Caco-2 (cell line): Measurements from ENCODE around the gene LTBP2. TPM values are rescaled to one million over a fixed set of nuclear protein-coding genes. Genes with fewer than 3 reads are reported as not detected.

ENCODE experiments used
- BruUV-seq: library from RNA; stranded (reverse); fragments of 400-500 nt; replicated peaks from 2 replicates; lab custom pipeline; 2021; lab: Mats Ljungman, UMichigan
- CTCF ChIA-PET: fragments of 300-600 bp; sonication (Branson Sonifier 250); formaldehyde crosslinking; loops from one replicate; lab custom pipeline; 2022; ENCODE audit warnings: antibody characterized with exemption; lab: Charles Lee
- POLR2A ChIA-PET: fragments of 300-600 bp; sonication (Branson Sonifier 250); formaldehyde crosslinking; loops from one replicate; lab custom pipeline; 2022; ENCODE audit warnings: antibody characterized with exemption; lab: Charles Lee
- DNase-seq, 2 experiments: peaks; one replicate each; pipeline versions ENCODE4 v3.0.0 to v3.0.0-alpha.2; 2020 to 2022
- H3K27me3 ChIP-seq: replicated peaks from 2 replicates; pipeline ENCODE4 v1.6.0; 2011; ENCODE audit warnings: low read length; ENCODE audit not compliant: control insufficient read depth, insufficient read depth
- H3K36me3 ChIP-seq: 2 replicates; pipeline ENCODE4 v1.5.1; 2011; ENCODE audit warnings: low read length; ENCODE audit not compliant: control insufficient read depth, insufficient read depth
- H3K4me1 ChIP-seq: fragments of 250-450 bp; sonication (Bioruptor Pico); 2 replicates; pipeline ENCODE4 v1.5.1; 2020; ENCODE audit warnings: mild to moderate bottlenecking
- H3K4me3 ChIP-seq: 2 replicates; pipeline ENCODE4 v1.5.1; 2011; ENCODE audit warnings: low read depth, mild to moderate bottlenecking, control low read depth, low read length
- H3K9me3 ChIP-seq: fragments of 250-450 bp; sonication (Bioruptor Pico); 2 replicates; pipeline ENCODE4 v1.5.1; 2020; ENCODE audit warnings: mild to moderate bottlenecking, moderate library complexity
- H3K27ac Mint-ChIP-seq: one replicate; pipeline ENCODE4 v1.8.0; 2022; ENCODE audit warnings: mixed read lengths; ENCODE audit not compliant: unreplicated experiment
- H3K27me3 Mint-ChIP-seq: one replicate; pipeline ENCODE4 v1.8.0; 2022; ENCODE audit warnings: mixed read lengths; ENCODE audit not compliant: insufficient read depth, unreplicated experiment
- H3K36me3 Mint-ChIP-seq: one replicate; pipeline ENCODE4 v1.8.0; 2022; ENCODE audit warnings: mild to moderate bottlenecking, mixed read lengths; ENCODE audit not compliant: insufficient read depth, unreplicated experiment
- H3K4me1 Mint-ChIP-seq: one replicate; pipeline ENCODE4 v1.8.0; 2022; ENCODE audit warnings: low read depth, mixed read lengths; ENCODE audit not compliant: unreplicated experiment
- H3K4me3 Mint-ChIP-seq: one replicate; pipeline ENCODE4 v1.8.0; 2022; ENCODE audit warnings: mild to moderate bottlenecking, moderate library complexity, mixed read lengths; ENCODE audit not compliant: unreplicated experiment
- H3K9me3 Mint-ChIP-seq: one replicate; pipeline ENCODE4 v1.8.0; 2022; ENCODE audit warnings: mixed read lengths; ENCODE audit not compliant: unreplicated experiment
- CTCF ChIP-seq, 2 experiments: fragments of 200-600 bp in 1 of 2; IDR thresholded peaks; 1 replicate in 1 of 2; 2 replicates in 1 of 2; pipeline versions ENCODE4 v1.5.1 to v1.8.0; 2011 to 2022; ENCODE audit warnings: antibody characterized with exemption in 1 of 2, control low read depth in 1 of 2, inconsistent platforms in 1 of 2, low read depth in 1 of 2, low read length in 1 of 2, mild to moderate bottlenecking in 1 of 2, moderate library complexity in 1 of 2; ENCODE audit not compliant: insufficient read depth in 1 of 2, severe bottlenecking in 1 of 2, unreplicated experiment in 1 of 2
- intact Hi-C: fragments of 100-400 bp; cut with micrococcal nuclease; formaldehyde crosslinking; loops from one replicate; pipeline ENCODE4 v1.10.0; 2022; ENCODE audit not compliant: unreplicated experiment
- total RNA-seq: library from RNA; stranded (reverse); gene quantifications from 2 replicates; pipeline ENCODE4 v1.2.3, GENCODE V29; 2022

The LTBP2 gene
- total RNA-seq, 1 experiment from 2014 or later = 0.86 TPM

- intact Hi-C loops = loop anchor here (5.0 kb wide), 1 partner anchor 242 kb away; no protein-coding TSS in a partner anchor
- POLR2A ChIA-PET = no interaction called here
- no peaks in the 10 kb centered on the region for H3K36me3 ChIP-seq
Measured at GRCh38 chr14:74605531-74606223, 6.4 kb downstream of the LTBP2 start.

GRCh38 chr14:74604911-74605310 lies 7.1 kb downstream of the LTBP2 start:
- CTCF ChIA-PET = no interaction called here
- H3K4me1 Mint-ChIP-seq = peaks cover 17% of the 10 kb centered on the region
- BruUV-seq = no TSS peak
- H3K36me3 ChIP-seq = no peaks in the 10 kb centered on the region
- no peak overlapping the region for H3K4me3 Mint-ChIP-seq
- peaks cover 13% of the 10 kb centered on the region for H3K4me1 ChIP-seq
- no peaks in the 10 kb centered on the region for H3K9me3 Mint-ChIP-seq
- no peak for TF ChIP-seq CTCF (IDR thresholded peaks at IDR 0.05; ENCODE audit: insufficient read depth in 1 of 2, low read depth in 1 of 2, low read length in 1 of 2, severe bottlenecking in 1 of 2, unreplicated experiment in 1 of 2)
- no peak overlapping the region for H3K4me3 ChIP-seq
- H3K27me3 Mint-ChIP-seq = peaks cover 3% of the 10 kb centered on the region
- POLR2A ChIA-PET = no interaction called here
- H3K9me3 ChIP-seq = no peaks in the 10 kb centered on the region
- H3K27me3 ChIP-seq = no peaks in the 10 kb centered on the region
- DNase-seq = no peak
- H3K27ac Mint-ChIP-seq = no peak overlapping the region
- H3K36me3 Mint-ChIP-seq = no peaks in the 10 kb centered on the region
- intact Hi-C loops = loop anchor here (5.0 kb wide), 1 partner anchor 242 kb away; no protein-coding TSS in a partner anchor

More at GRCh38 chr14:74605531-74606223, 6.4 kb downstream of the LTBP2 start:
- Mint-ChIP-seq H3K4me1 (peaks cover 17% of the 10 kb centered on the region), H3K9me3 (no peaks in the 10 kb centered on the region), H3K27me3 (peaks cover 3% of the 10 kb centered on the region), H3K4me3 (no peak overlapping the region), H3K27ac (no peak overlapping the region), H3K36me3 (no peaks in the 10 kb centered on the region)
- no peaks in the 10 kb centered on the region for H3K9me3 ChIP-seq
- no peaks in the 10 kb centered on the region for H3K27me3 ChIP-seq
- H3K4me3 ChIP-seq = no peak overlapping the region
- no TSS peak for BruUV-seq
- CTCF ChIA-PET = no interaction called here
- peaks cover 13% of the 10 kb centered on the region for H3K4me1 ChIP-seq
- no peak for TF ChIP-seq CTCF (IDR thresholded peaks at IDR 0.05; ENCODE audit: insufficient read depth in 1 of 2, low read depth in 1 of 2, low read length in 1 of 2, severe bottlenecking in 1 of 2, unreplicated experiment in 1 of 2)
- no peak for DNase-seq

GRCh38 chr14:74604157-74604556 lies 7.9 kb downstream of the LTBP2 start:
- Mint-ChIP-seq H3K4me1 (peaks cover 10% of the 10 kb centered on the region), H3K27ac (no peak overlapping the region), H3K4me3 (no peak overlapping the region), H3K27me3 (peaks cover 3% of the 10 kb centered on the region), H3K36me3 (no peaks in the 10 kb centered on the region), H3K9me3 (no peaks in the 10 kb centered on the region)
- ChIA-PET CTCF (no interaction called here), POLR2A (no interaction called here)
- Histone ChIP-seq H3K9me3 (no peaks in the 10 kb centered on the region), H3K4me3 (no peak overlapping the region), H3K36me3 (no peaks in the 10 kb centered on the region), H3K27me3 (no peaks in the 10 kb centered on the region), H3K4me1 (peaks cover 13% of the 10 kb centered on the region)
- no peak for DNase-seq
- intact Hi-C loops = no loop called here
- no peak for TF ChIP-seq CTCF (IDR thresholded peaks at IDR 0.05; ENCODE audit: insufficient read depth in 1 of 2, low read depth in 1 of 2, low read length in 1 of 2, severe bottlenecking in 1 of 2, unreplicated experiment in 1 of 2)
- BruUV-seq = no TSS peak
